ENCODE data around the gene MYO1H. TPM values are rescaled to one million over a fixed set of nuclear protein-coding genes. Genes with fewer than 3 reads are reported as not detected.

MYO1H gene
- total and polyA plus RNA-seq, 2 of the 13 experiments (the other 11 are each of a cell fraction or from before 2014, with no cell fraction given): not detected

DNA sequence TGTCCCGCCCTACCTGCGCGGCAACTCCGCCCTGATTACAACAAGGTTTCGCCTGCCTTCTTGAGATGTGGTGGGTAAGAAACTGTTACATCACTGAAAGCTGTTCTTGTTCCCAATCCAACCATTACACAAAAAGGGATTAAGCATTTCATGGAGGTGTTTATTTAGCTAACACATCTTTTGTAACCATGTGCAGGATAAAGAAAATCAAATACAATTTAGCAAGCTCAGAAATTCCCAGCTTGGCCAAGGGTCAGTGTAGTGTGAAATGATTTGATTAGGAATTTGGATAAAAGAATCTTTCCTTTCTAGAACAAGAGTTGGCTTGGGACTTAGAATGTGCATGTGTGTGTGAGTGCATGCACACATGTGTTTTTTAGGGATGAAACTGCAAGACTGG is 44.9 kb upstream of the MYO1H start (continued):
- TF ChIP-seq MED1 (CRISPR knock-in tag; IDR thresholded peaks at IDR 0.05) (no peak), IRX3 (CRISPR knock-in tag; IDR thresholded peaks at IDR 0.05; ENCODE audit: borderline replicate concordance, low read depth) (no peak), ZNF777 (CRISPR knock-in tag; IDR thresholded peaks at IDR 0.05) (no peak), ZNF792 (CRISPR knock-in tag; IDR thresholded peaks at IDR 0.05) (no peak), CCDC6 (CRISPR knock-in tag; IDR thresholded peaks at IDR 0.05) (no peak), MED13 (CRISPR knock-in tag; IDR thresholded peaks at IDR 0.05) (no peak), ZNF430 (CRISPR knock-in tag; IDR thresholded peaks at IDR 0.05) (no peak), DNMT3B (CRISPR knock-in tag; conservative IDR thresholded peaks at IDR 0.05) (no peak), NR2F6 (IDR thresholded peaks at IDR 0.05) (no peak), NR2F6 (CRISPR knock-in tag; IDR thresholded peaks at IDR 0.05) (no peak), SP140L (CRISPR knock-in tag; IDR thresholded peaks at IDR 0.05; ENCODE audit: borderline replicate concordance) (no peak), POLR2AphosphoS2 (IDR thresholded peaks at IDR 0.05; ENCODE audit: low read depth, low read length) (no peak), ZNF776 (CRISPR knock-in tag; IDR thresholded peaks at IDR 0.05) (no peak)
- TF ChIP-seq, protein P1, sequence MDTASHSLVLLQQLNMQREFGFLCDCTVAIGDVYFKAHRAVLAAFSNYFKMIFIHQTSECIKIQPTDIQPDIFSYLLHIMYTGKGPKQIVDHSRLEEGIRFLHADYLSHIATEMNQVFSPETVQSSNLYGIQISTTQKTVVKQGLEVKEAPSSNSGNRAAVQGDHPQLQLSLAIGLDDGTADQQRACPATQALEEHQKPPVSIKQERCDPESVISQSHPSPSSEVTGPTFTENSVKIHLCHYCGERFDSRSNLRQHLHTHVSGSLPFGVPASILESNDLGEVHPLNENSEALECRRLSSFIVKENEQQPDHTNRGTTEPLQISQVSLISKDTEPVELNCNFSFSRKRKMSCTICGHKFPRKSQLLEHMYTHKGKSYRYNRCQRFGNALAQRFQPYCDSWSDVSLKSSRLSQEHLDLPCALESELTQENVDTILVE (CRISPR knock-in tag; IDR thresholded peaks at IDR 0.05): no peak

GRCh38 chr12:109304485-109304884 is 43.2 kb upstream of the MYO1H start:
- H3K4me2 ChIP-seq (ENCODE audit: low read depth, low read length): no peak overlapping the region
- in situ Hi-C loops (cut with HindIII; ENCODE audit: extremely low pct_ligation_motif_present, low pct_unique_long_range_greater_than_20kb): no loop called here
- no peaks in the 10 kb centered on the region for H3K9me3 ChIP-seq (ENCODE audit: low read length)
- no peaks in the 10 kb centered on the region for H3K36me3 ChIP-seq (replicated peaks in 1 of 2; ENCODE audit: control insufficient read depth in 1 of 2, insufficient read depth in 2 of 2, low read length in 2 of 2)
- BruUV-seq (replicated peaks): no TSS peak
- H4K20me1 ChIP-seq (ENCODE audit: insufficient read depth, low read length): no peaks in the 10 kb centered on the region
- POLR2A ChIA-PET: no interaction called here
- no peak overlapping the region for H3K4me3 ChIP-seq (replicated peaks in 1 of 3; ENCODE audit: insufficient read depth in 1 of 3, low read depth in 2 of 3, low read length in 3 of 3)
- intact Hi-C loops (cut with micrococcal nuclease; ENCODE audit: unreplicated experiment): no loop called here
- no peak for ATAC-seq
- CTCF ChIA-PET (ENCODE audit: low intra/inter-chr PET ratio, low total read pairs): no interaction called here
- peaks cover 27% of the 10 kb centered on the region for H3K4me1 ChIP-seq (ENCODE audit: insufficient read depth, low read length)
- DNase-seq (ENCODE audit: low spot score): no peak
- 15% methylated on average over 4 of the region's 8 CpGs for WGBS (ENCODE audit: low lambda C conversion rate)
- FAIRE-seq: no peak
- no peak overlapping the region for H2AFZ ChIP-seq (ENCODE audit: low read length)
- no peak overlapping the region for H3K9ac ChIP-seq (ENCODE audit: insufficient read depth, low read depth, low read length)
- H3K27me3 ChIP-seq (ENCODE audit: control insufficient read depth in 1 of 2, insufficient read depth in 2 of 2, low read length in 2 of 2): peaks cover 3 to 33% of the 10 kb centered on the region in 2 experiments
- H3K27ac ChIP-seq (ENCODE audit: extremely low read length, insufficient read depth, low read length): no peak overlapping the region
- no peaks in the 10 kb centered on the region for H3K79me2 ChIP-seq (ENCODE audit: insufficient read depth, low read length)
- TF ChIP-seq, protein P2, sequence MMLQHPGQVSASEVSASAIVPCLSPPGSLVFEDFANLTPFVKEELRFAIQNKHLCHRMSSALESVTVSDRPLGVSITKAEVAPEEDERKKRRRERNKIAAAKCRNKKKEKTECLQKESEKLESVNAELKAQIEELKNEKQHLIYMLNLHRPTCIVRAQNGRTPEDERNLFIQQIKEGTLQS (CRISPR knock-in tag; IDR thresholded peaks at IDR 0.05): no peak
- TF ChIP-seq RFX5 (IDR thresholded peaks at IDR 0.05; ENCODE audit: low read depth, low read length) (no peak), EHMT2 (IDR thresholded peaks at IDR 0.05; ENCODE audit: borderline replicate concordance, low read depth, low read length) (no peak), ZNF724P (CRISPR knock-in tag; IDR thresholded peaks at IDR 0.05; ENCODE audit: borderline replicate concordance) (no peak), ASH2L (IDR thresholded peaks at IDR 0.05; ENCODE audit: insufficient read length, low read depth, low read length) (no peak), JUNB (CRISPR knock-in tag; IDR thresholded peaks at IDR 0.05; ENCODE audit: borderline replicate concordance) (no peak), NFATC3 (CRISPR knock-in tag; IDR thresholded peaks at IDR 0.05) (no peak)
- TF ChIP-seq, protein P3, sequence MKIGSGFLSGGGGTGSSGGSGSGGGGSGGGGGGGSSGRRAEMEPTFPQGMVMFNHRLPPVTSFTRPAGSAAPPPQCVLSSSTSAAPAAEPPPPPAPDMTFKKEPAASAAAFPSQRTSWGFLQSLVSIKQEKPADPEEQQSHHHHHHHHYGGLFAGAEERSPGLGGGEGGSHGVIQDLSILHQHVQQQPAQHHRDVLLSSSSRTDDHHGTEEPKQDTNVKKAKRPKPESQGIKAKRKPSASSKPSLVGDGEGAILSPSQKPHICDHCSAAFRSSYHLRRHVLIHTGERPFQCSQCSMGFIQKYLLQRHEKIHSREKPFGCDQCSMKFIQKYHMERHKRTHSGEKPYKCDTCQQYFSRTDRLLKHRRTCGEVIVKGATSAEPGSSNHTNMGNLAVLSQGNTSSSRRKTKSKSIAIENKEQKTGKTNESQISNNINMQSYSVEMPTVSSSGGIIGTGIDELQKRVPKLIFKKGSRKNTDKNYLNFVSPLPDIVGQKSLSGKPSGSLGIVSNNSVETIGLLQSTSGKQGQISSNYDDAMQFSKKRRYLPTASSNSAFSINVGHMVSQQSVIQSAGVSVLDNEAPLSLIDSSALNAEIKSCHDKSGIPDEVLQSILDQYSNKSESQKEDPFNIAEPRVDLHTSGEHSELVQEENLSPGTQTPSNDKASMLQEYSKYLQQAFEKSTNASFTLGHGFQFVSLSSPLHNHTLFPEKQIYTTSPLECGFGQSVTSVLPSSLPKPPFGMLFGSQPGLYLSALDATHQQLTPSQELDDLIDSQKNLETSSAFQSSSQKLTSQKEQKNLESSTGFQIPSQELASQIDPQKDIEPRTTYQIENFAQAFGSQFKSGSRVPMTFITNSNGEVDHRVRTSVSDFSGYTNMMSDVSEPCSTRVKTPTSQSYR (CRISPR knock-in tag; IDR thresholded peaks at IDR 0.05; ENCODE audit: borderline replicate concordance): no peak
- TF ChIP-seq, protein P4, sequence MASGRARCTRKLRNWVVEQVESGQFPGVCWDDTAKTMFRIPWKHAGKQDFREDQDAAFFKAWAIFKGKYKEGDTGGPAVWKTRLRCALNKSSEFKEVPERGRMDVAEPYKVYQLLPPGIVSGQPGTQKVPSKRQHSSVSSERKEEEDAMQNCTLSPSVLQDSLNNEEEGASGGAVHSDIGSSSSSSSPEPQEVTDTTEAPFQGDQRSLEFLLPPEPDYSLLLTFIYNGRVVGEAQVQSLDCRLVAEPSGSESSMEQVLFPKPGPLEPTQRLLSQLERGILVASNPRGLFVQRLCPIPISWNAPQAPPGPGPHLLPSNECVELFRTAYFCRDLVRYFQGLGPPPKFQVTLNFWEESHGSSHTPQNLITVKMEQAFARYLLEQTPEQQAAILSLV (CRISPR knock-in tag; IDR thresholded peaks at IDR 0.05; ENCODE audit: borderline replicate concordance): no peak

All from HepG2 (cell line).